ENCODE results near the gene SPG7. TPM values are rescaled to one million over a fixed set of nuclear protein-coding genes. Genes with fewer than 3 reads are reported as not detected.
A peak's percentile ranks its signal among the peaks of the same experiment; 100 is the strongest.
"Not testable (repeated sequence)": the region's sequence is repeated elsewhere in the genome, so short reads cannot be mapped to it uniquely, and the experiment has no call there.

Gene SPG7
- total RNA-seq, 3 donors from 2014 or later: 76.1 to 88.4 (median 78.5) TPM

GRCh38 chr16:89565256-89565505 is 57.0 kb downstream of the SPG7 start:
- peak overlapping the region; percentile 98 for H3K4me3 Mint-ChIP-seq
- H3K27me3 Mint-ChIP-seq (ENCODE audit: low read depth): no peaks in the 10 kb centered on the region
- peaks cover 41% of the 10 kb centered on the region for H3K36me3 Mint-ChIP-seq (ENCODE audit: insufficient read depth)
- DNase-seq (no peak), ATAC-seq (peak; percentile 3)
- no peaks in the 10 kb centered on the region for H3K9me3 Mint-ChIP-seq
- H3K4me1 Mint-ChIP-seq (ENCODE audit: low read depth): peaks cover 44% of the 10 kb centered on the region

- peaks cover 41% of the 10 kb centered on the region for H3K36me3 Mint-ChIP-seq (ENCODE audit: insufficient read depth)
- H3K4me3 Mint-ChIP-seq: peak overlapping the region; percentile 98
- ATAC-seq (peak; percentile 31 to 44), DNase-seq (peak; percentile 47)
- H3K9me3 Mint-ChIP-seq: no peaks in the 10 kb centered on the region
- no peaks in the 10 kb centered on the region for H3K27me3 Mint-ChIP-seq (ENCODE audit: low read depth)
- peaks cover 44% of the 10 kb centered on the region for H3K4me1 Mint-ChIP-seq (ENCODE audit: low read depth)
Measured at GRCh38 chr16:89565506-89566372, 57.5 kb downstream of the SPG7 start.

GRCh38 chr16:89567656-89568594 is 59.7 kb downstream of the SPG7 start:
- DNase-seq: no peak
- Mint-ChIP-seq H3K36me3 (ENCODE audit: insufficient read depth) (peaks cover 24% of the 10 kb centered on the region), H3K4me1 (ENCODE audit: low read depth) (peaks cover 40% of the 10 kb centered on the region), H3K4me3 (no peak overlapping the region), H3K9me3 (no peaks in the 10 kb centered on the region), H3K27me3 (ENCODE audit: low read depth) (no peaks in the 10 kb centered on the region)
- ATAC-seq: no peak

GRCh38 chr16:89569506-89570341 is 61.5 kb downstream of the SPG7 start:
- peaks cover 4% of the 10 kb centered on the region for H3K27me3 Mint-ChIP-seq (ENCODE audit: low read depth)
- H3K4me1 Mint-ChIP-seq (ENCODE audit: low read depth): peaks cover 29% of the 10 kb centered on the region
- DNase-seq: no peak
- no peak overlapping the region for H3K4me3 Mint-ChIP-seq
- H3K9me3 Mint-ChIP-seq: no peaks in the 10 kb centered on the region
- peaks cover 8% of the 10 kb centered on the region for H3K36me3 Mint-ChIP-seq (ENCODE audit: insufficient read depth)
- ATAC-seq: no peak

GRCh38 chr16:89570342-89570923 is 62.2 kb downstream of the SPG7 start:
- Mint-ChIP-seq H3K4me3 (no peak overlapping the region), H3K36me3 (ENCODE audit: insufficient read depth) (peaks cover 3% of the 10 kb centered on the region)

GRCh38 chr16:89570983-89571598 is 62.9 kb downstream of the SPG7 start:
- peaks cover 17% of the 10 kb centered on the region for H3K4me1 Mint-ChIP-seq (ENCODE audit: low read depth)
- not testable (repeated sequence) for H3K36me3 Mint-ChIP-seq (ENCODE audit: insufficient read depth); H3K9me3 Mint-ChIP-seq; H3K27me3 Mint-ChIP-seq (ENCODE audit: low read depth); DNase-seq; ATAC-seq; H3K4me3 Mint-ChIP-seq

More at GRCh38 chr16:89570342-89570923, 62.2 kb downstream of the SPG7 start:
- peaks cover 23% of the 10 kb centered on the region for H3K4me1 Mint-ChIP-seq (ENCODE audit: low read depth)
- H3K27me3 Mint-ChIP-seq (ENCODE audit: low read depth): peaks cover 6% of the 10 kb centered on the region
- H3K9me3 Mint-ChIP-seq: no peaks in the 10 kb centered on the region
- no peak for DNase-seq
- ATAC-seq: no peak

GRCh38 chr16:89571636-89572035 is 63.4 kb downstream of the SPG7 start:
- H3K9me3 Mint-ChIP-seq: no peaks in the 10 kb centered on the region
- H3K36me3 Mint-ChIP-seq (ENCODE audit: insufficient read depth): peaks cover 3% of the 10 kb centered on the region
- H3K27me3 Mint-ChIP-seq (ENCODE audit: low read depth): peaks cover 6% of the 10 kb centered on the region
- no peak for DNase-seq
- no peak overlapping the region for H3K4me3 Mint-ChIP-seq
- H3K4me1 Mint-ChIP-seq (ENCODE audit: low read depth): peaks cover 15% of the 10 kb centered on the region
- ATAC-seq: no peak

- peaks cover 15% of the 10 kb centered on the region for H3K4me1 Mint-ChIP-seq (ENCODE audit: low read depth)
- H3K27me3 Mint-ChIP-seq (ENCODE audit: low read depth): peaks cover 6% of the 10 kb centered on the region
- H3K36me3 Mint-ChIP-seq (ENCODE audit: insufficient read depth): peaks cover 3% of the 10 kb centered on the region
- no peak for ATAC-seq
- no peak overlapping the region for H3K4me3 Mint-ChIP-seq
- no peak for DNase-seq
- no peaks in the 10 kb centered on the region for H3K9me3 Mint-ChIP-seq
Measured at GRCh38 chr16:89572073-89572484, 63.9 kb downstream of the SPG7 start.

GRCh38 chr16:89572485-89573205 is 64.4 kb downstream of the SPG7 start:
- peaks cover 6% of the 10 kb centered on the region for H3K27me3 Mint-ChIP-seq (ENCODE audit: low read depth)
- ATAC-seq: no peak
- no peaks in the 10 kb centered on the region for H3K9me3 Mint-ChIP-seq
- no peak for DNase-seq
- peaks cover 2% of the 10 kb centered on the region for H3K36me3 Mint-ChIP-seq (ENCODE audit: insufficient read depth)
- H3K4me1 Mint-ChIP-seq (ENCODE audit: low read depth): peaks cover 14% of the 10 kb centered on the region
- H3K4me3 Mint-ChIP-seq: peak overlapping the region; percentile 29

- H3K4me3 Mint-ChIP-seq: peak overlapping the region; percentile 31
- ATAC-seq (no peak), DNase-seq (no peak)
- H3K27me3 Mint-ChIP-seq (ENCODE audit: low read depth): peaks cover 7% of the 10 kb centered on the region
- H3K4me1 Mint-ChIP-seq (ENCODE audit: low read depth): peaks cover 13% of the 10 kb centered on the region
- H3K9me3 Mint-ChIP-seq: no peaks in the 10 kb centered on the region
- H3K36me3 Mint-ChIP-seq (ENCODE audit: insufficient read depth): no peaks in the 10 kb centered on the region
Measured at GRCh38 chr16:89573826-89574680, 65.8 kb downstream of the SPG7 start.

GRCh38 chr16:89574681-89575246 is 66.6 kb downstream of the SPG7 start:
- ATAC-seq: peak; percentile 63 to 72
- Mint-ChIP-seq H3K9me3 (no peaks in the 10 kb centered on the region), H3K27me3 (ENCODE audit: low read depth) (peaks cover 7% of the 10 kb centered on the region), H3K4me3 (peak overlapping the region; percentile 58), H3K4me1 (ENCODE audit: low read depth) (peaks cover 13% of the 10 kb centered on the region), H3K36me3 (ENCODE audit: insufficient read depth) (no peaks in the 10 kb centered on the region)
- peak; percentile 34 for DNase-seq

All from activated T-cell treated with anti-CD3 and anti-CD28 coated beads, Interleukin-2, amount 50 U/mL, for 4 hours (primary cell).